G401 (cell line): ENCODE data around the gene EYA3. TPM values are rescaled to one million over a fixed set of nuclear protein-coding genes. Genes with fewer than 3 reads are reported as not detected.

Experiments used
- DNase-seq: peaks from one replicate; pipeline ENCODE4 v3.0.0-alpha.2; 2015; ENCODE audit warnings: low spot score
- in situ Hi-C: cut with HindIII; loops from 2 replicates; pipeline ENCODE4 v1.10.0; 2016; ENCODE audit warnings: low sequenced_read_pairs, mixed read lengths
- total RNA-seq: library from RNA; depleted of rRNA; stranded (reverse); fragments of >200 nt; shearing (Covaris generic); gene quantifications from 2 replicates; pipeline ENCODE4 v1.2.3, GENCODE V29; 2014

The EYA3 gene
- total RNA-seq, 1 experiment from 2014 or later, result 15.0 TPM

GRCh38 chr1:27981145-27981544, 107.3 kb downstream of the EYA3 start:
- peak; percentile 49 for DNase-seq
- in situ Hi-C loops, result no loop called here

- in situ Hi-C loops, result no loop called here
Measured at GRCh38 chr1:27980216-27980845, 108.1 kb downstream of the EYA3 start.

GRCh38 chr1:27979859-27980201, 108.6 kb downstream of the EYA3 start:
- in situ Hi-C loops, result no loop called here
- no peak for DNase-seq

More at GRCh38 chr1:27980216-27980845, 108.1 kb downstream of the EYA3 start:
- DNase-seq, result no peak

- in situ Hi-C loops, result no loop called here
- peak; percentile 68 for DNase-seq
Measured at GRCh38 chr1:27979151-27979858, 109.1 kb downstream of the EYA3 start.

GRCh38 chr1:27974417-27974781, 114.0 kb downstream of the EYA3 start:
- in situ Hi-C loops, result no loop called here

GRCh38 chr1:27973771-27974416, 114.5 kb downstream of the EYA3 start:
- in situ Hi-C loops, result no loop called here
- no peak for DNase-seq

More at GRCh38 chr1:27974417-27974781, 114.0 kb downstream of the EYA3 start:
- DNase-seq, result no peak

GRCh38 chr1:27972141-27972540, 116.3 kb downstream of the EYA3 start:
- no peak for DNase-seq
- in situ Hi-C loops, result no loop called here

- in situ Hi-C loops, result no loop called here
- peak; percentile 68 for DNase-seq
Measured at GRCh38 chr1:27971674-27972073, 116.7 kb downstream of the EYA3 start.

- in situ Hi-C loops, result no loop called here
- peak; percentile 71 for DNase-seq
Measured at GRCh38 chr1:27970401-27970800, 118.0 kb downstream of the EYA3 start.

GRCh38 chr1:27968692-27969091, 119.7 kb downstream of the EYA3 start:
- DNase-seq, result no peak

GRCh38 chr1:27967884-27968466, 120.4 kb downstream of the EYA3 start:
- DNase-seq, result no peak
- in situ Hi-C loops, result no loop called here

More at GRCh38 chr1:27968692-27969091, 119.7 kb downstream of the EYA3 start:
- in situ Hi-C loops, result no loop called here

- no peak for DNase-seq
- in situ Hi-C loops, result no loop called here
Measured at GRCh38 chr1:27967106-27967883, 121.1 kb downstream of the EYA3 start.

- in situ Hi-C loops, result no loop called here
- no peak for DNase-seq
Measured at GRCh38 chr1:27966402-27967105, 121.9 kb downstream of the EYA3 start.

- in situ Hi-C loops, result no loop called here
- no peak for DNase-seq
Measured at GRCh38 chr1:27963393-27963792, 125.0 kb downstream of the EYA3 start.

GRCh38 chr1:27961646-27962221, 126.7 kb downstream of the EYA3 start:
- DNase-seq, result no peak
- in situ Hi-C loops, result no loop called here

- peak; percentile 34 for DNase-seq
- in situ Hi-C loops, result no loop called here
Measured at GRCh38 chr1:27960762-27961645, 127.4 kb downstream of the EYA3 start.

- in situ Hi-C loops, result no loop called here
- peak; percentile 79 for DNase-seq
Measured at GRCh38 chr1:27959792-27960603, 128.4 kb downstream of the EYA3 start, which contains the start of gene XKR8. Gene XKR8 (plus strand): TSS chr1:27959973. CDS start chr1:27960070, 97 bp downstream.
